A549 (cell line): ENCODE results near the gene PRF1. TPM values are rescaled to one million over a fixed set of nuclear protein-coding genes. Genes with fewer than 3 reads are reported as not detected.

Experiments used
- ATAC-seq, 2 experiments: fragments of 200-7000 bp in 1 of 2; fragments of >200 bp in 1 of 2; cut with Nextera tagmentation in 1 of 2; cut with Tn5 transposase in 1 of 2; 3 replicates each; pipeline versions ENCODE4 v1.8.0 to v1.9.1; 2018 to 2020; ENCODE audit warnings: mild to moderate bottlenecking in 1 of 2, moderate library complexity in 1 of 2
- CTCF ChIA-PET: fragments of 300-600 bp; sonication (Branson Sonifier 250); formaldehyde crosslinking; extraction: SDS; loops from one replicate; lab custom pipeline; 2021; ENCODE audit warnings: antibody characterized with exemption, inconsistent platforms; lab: Yijun Ruan, JAX
- POLR2A ChIA-PET: fragments of 350-600 bp; formaldehyde crosslinking; extraction: SDS; loops from one replicate; lab custom pipeline; 2021; ENCODE audit warnings: antibody characterized with exemption, inconsistent platforms; lab: Yijun Ruan, JAX
- DNase-seq, 2 experiments: peaks; one replicate each; pipeline versions ENCODE4 v3.0.0 to v3.0.0-alpha.2; 2011 to 2016; ENCODE audit warnings: low read depth in 1 of 2, low spot score in 1 of 2
- FAIRE-seq: peaks from 2 replicates; lab custom pipeline; 2011; peaks lifted over from hg19 to GRCh38; lab: Jason Lieb, UNC
- H3K27ac ChIP-seq, 2 experiments: fragments of >200 bp; sonication (Bioruptor Twin); formaldehyde crosslinking; 3 replicates each; pipeline ENCODE4 v1.5.1; 2016 to 2017
- H3K4me1 ChIP-seq: fragments of >200 bp; sonication (Bioruptor Twin); formaldehyde crosslinking; 3 replicates; pipeline ENCODE4 v1.6.1; 2016
- H3K4me2 ChIP-seq: fragments of >200 bp; sonication (Bioruptor Twin); formaldehyde crosslinking; 3 replicates; pipeline ENCODE4 v1.6.1; 2016
- H3K4me3 ChIP-seq: fragments of >200 bp; sonication (Bioruptor Twin); formaldehyde crosslinking; 3 replicates; pipeline ENCODE4 v1.5.1; 2016
- H3K9me3 ChIP-seq: fragments of >200 bp; sonication (Bioruptor Twin); formaldehyde crosslinking; 3 replicates; pipeline ENCODE4 v1.6.1; 2016
- BHLHE40 ChIP-seq: IDR thresholded peaks from 2 replicates; pipeline ENCODE4 v1.6.1; 2012; ENCODE audit warnings: low read depth, low read length, inconsistent platforms
- CHD4 ChIP-seq: fragments of 200-600 bp; sonication (generic); IDR thresholded peaks from 2 replicates; pipeline ENCODE4 v1.6.1; 2016; ENCODE audit warnings: antibody characterized with exemption, mild to moderate bottlenecking, borderline replicate concordance
- EHMT2 ChIP-seq: fragments of 200-600 bp; sonication (generic); IDR thresholded peaks from 2 replicates; pipeline ENCODE4 v1.6.1; 2016; ENCODE audit warnings: antibody characterized with exemption, low read depth, mild to moderate bottlenecking, moderate library complexity
- EP300 ChIP-seq, 2 experiments: fragments of >200 bp; sonication (Bioruptor Twin); formaldehyde crosslinking; IDR thresholded peaks; 2 replicates in 1 of 2; 3 replicates in 1 of 2; pipeline ENCODE4 v1.6.1; 2016 to 2017
- ESRRA ChIP-seq: fragments of 150-350 bp; IDR thresholded peaks from 2 replicates; pipeline ENCODE4 v1.6.1; 2014; ENCODE audit warnings: mild to moderate bottlenecking, low read length, borderline replicate concordance
- FOXS1 ChIP-seq: fragments of 250-450 bp; sonication (Bioruptor Pico); IDR thresholded peaks from 2 replicates; pipeline ENCODE4 v1.5.0; 2020; ENCODE audit warnings: mild to moderate bottlenecking, moderate library complexity
- HEYL ChIP-seq: fragments of 250-450 bp; sonication (Bioruptor Pico); IDR thresholded peaks from 2 replicates; pipeline ENCODE4 v1.8.0; 2021; ENCODE audit warnings: mild to moderate bottlenecking, moderate library complexity
- HOXA7 ChIP-seq: fragments of 250-450 bp; sonication (Bioruptor Pico); IDR thresholded peaks from 2 replicates; pipeline ENCODE4 v1.5.0; 2020; ENCODE audit warnings: mild to moderate bottlenecking, moderate library complexity
- HOXB13 ChIP-seq: fragments of 250-450 bp; sonication (Bioruptor Pico); IDR thresholded peaks from 2 replicates; pipeline ENCODE4 v1.5.0; 2020; ENCODE audit warnings: low read depth, mild to moderate bottlenecking, moderate library complexity
- HOXB5 ChIP-seq: fragments of 250-450 bp; sonication (Bioruptor Pico); IDR thresholded peaks from 2 replicates; pipeline ENCODE4 v1.5.0; 2020; ENCODE audit warnings: mild to moderate bottlenecking, moderate library complexity
- JUN ChIP-seq, 2 experiments: fragments of >200 bp; sonication (Bioruptor Twin); formaldehyde crosslinking; IDR thresholded peaks; 2 replicates in 1 of 2; 3 replicates in 1 of 2; pipeline ENCODE4 v1.6.1; 2016 to 2017
- JUNB ChIP-seq: fragments of >200 bp; sonication (Bioruptor Twin); formaldehyde crosslinking; IDR thresholded peaks from 2 replicates; pipeline ENCODE4 v1.6.1; 2016
- MYC ChIP-seq: IDR thresholded peaks from 2 replicates; pipeline ENCODE4 v1.6.1; 2012; ENCODE audit warnings: mild to moderate bottlenecking, inconsistent platforms, low read length, improper control_type of control experiment, borderline replicate concordance
- PHF8 ChIP-seq: fragments of 200-600 bp; sonication (generic); IDR thresholded peaks from 2 replicates; pipeline ENCODE4 v1.6.1; 2016; ENCODE audit warnings: low read depth, mild to moderate bottlenecking, antibody characterized with exemption, moderate library complexity, borderline replicate concordance
- POLR2A ChIP-seq: IDR thresholded peaks from 2 replicates; pipeline ENCODE4 v1.6.1; 2012; ENCODE audit warnings: mild to moderate bottlenecking, low read length
- POLR2AphosphoS2 ChIP-seq: conservative IDR thresholded peaks from 2 replicates; pipeline ENCODE4 v1.6.1; 2012; ENCODE audit warnings: low read length, improper control_type of control experiment, inconsistent platforms
- RAD21 ChIP-seq, 2 experiments: fragments of >200 bp in 1 of 2; sonication (Bioruptor Twin) in 1 of 2; formaldehyde crosslinking in 1 of 2; IDR thresholded peaks in 1 of 2; conservative IDR thresholded peaks in 1 of 2; 2 replicates in 1 of 2; 3 replicates in 1 of 2; pipeline ENCODE4 v1.6.1; 2012 to 2018; ENCODE audit warnings: inconsistent platforms in 1 of 2
- RFX5 ChIP-seq: fragments of 450-650 bp; IDR thresholded peaks from 2 replicates; pipeline ENCODE4 v1.7.1; 2014; ENCODE audit warnings: antibody characterized with exemption, mild to moderate bottlenecking, moderate library complexity
- RNF2 ChIP-seq: fragments of 200-600 bp; sonication (generic); IDR thresholded peaks from 2 replicates; pipeline ENCODE4 v1.6.1; 2016; ENCODE audit warnings: low read depth, mild to moderate bottlenecking, antibody characterized with exemption, moderate library complexity, borderline replicate concordance
- SMC3 ChIP-seq: fragments of >200 bp; sonication (Bioruptor Twin); formaldehyde crosslinking; IDR thresholded peaks from 3 replicates; pipeline ENCODE4 v1.6.1; 2018; ENCODE audit warnings: inconsistent platforms
- ZNF302 ChIP-seq: fragments of 250-450 bp; sonication (Bioruptor Pico); IDR thresholded peaks from 2 replicates; pipeline ENCODE4 v1.9.0; 2021; ENCODE audit warnings: inconsistent platforms, mild to moderate bottlenecking, moderate library complexity
- ZSCAN20 ChIP-seq: fragments of 250-450 bp; sonication (Bioruptor Pico); IDR thresholded peaks from 2 replicates; pipeline ENCODE4 v1.8.0; 2022; ENCODE audit warnings: mild to moderate bottlenecking, moderate library complexity
- WGBS: methylation state at CpG from one replicate; pipeline ENCODE4 v1.1.6; 2017; ENCODE audit errors: missing lambda C conversion rate; 5-methylcytosine and 5-hydroxymethylcytosine counted together
- polyA plus RNA-seq, 4 experiments: library from polyadenylated mRNA; depleted of rRNA in 3 of 4; stranded (reverse); fragments of >200 nt; fragmentation: RNase III in 1 of 4; extraction: RNeasy Plus Mini Kit Qiagen cat#74134 plus additional on column Dnase treatment in 1 of 4; gene quantifications; 2 replicates in 3 of 4; 3 replicates in 1 of 4; pipeline ENCODE4 v1.2.3, GENCODE V29; 2011 to 2017
- TF ChIP-seq, protein P1 (sequence below): fragments of >200 bp; sonication (Bioruptor Twin); formaldehyde crosslinking; IDR thresholded peaks from 3 replicates; pipeline ENCODE4 v1.5.1; 2016
- TF ChIP-seq, protein P2 (sequence below): IDR thresholded peaks from 2 replicates; pipeline ENCODE4 v1.6.1; 2012
- TF ChIP-seq, protein P3 (sequence below): fragments of >200 bp; sonication (Bioruptor Twin); formaldehyde crosslinking; IDR thresholded peaks from 3 replicates; pipeline ENCODE4 v1.6.1; 2016

Gene PRF1
- polyA plus RNA-seq, 2 of the 4 experiments (the other 2 are of a cell fraction), result not detected

DNA sequence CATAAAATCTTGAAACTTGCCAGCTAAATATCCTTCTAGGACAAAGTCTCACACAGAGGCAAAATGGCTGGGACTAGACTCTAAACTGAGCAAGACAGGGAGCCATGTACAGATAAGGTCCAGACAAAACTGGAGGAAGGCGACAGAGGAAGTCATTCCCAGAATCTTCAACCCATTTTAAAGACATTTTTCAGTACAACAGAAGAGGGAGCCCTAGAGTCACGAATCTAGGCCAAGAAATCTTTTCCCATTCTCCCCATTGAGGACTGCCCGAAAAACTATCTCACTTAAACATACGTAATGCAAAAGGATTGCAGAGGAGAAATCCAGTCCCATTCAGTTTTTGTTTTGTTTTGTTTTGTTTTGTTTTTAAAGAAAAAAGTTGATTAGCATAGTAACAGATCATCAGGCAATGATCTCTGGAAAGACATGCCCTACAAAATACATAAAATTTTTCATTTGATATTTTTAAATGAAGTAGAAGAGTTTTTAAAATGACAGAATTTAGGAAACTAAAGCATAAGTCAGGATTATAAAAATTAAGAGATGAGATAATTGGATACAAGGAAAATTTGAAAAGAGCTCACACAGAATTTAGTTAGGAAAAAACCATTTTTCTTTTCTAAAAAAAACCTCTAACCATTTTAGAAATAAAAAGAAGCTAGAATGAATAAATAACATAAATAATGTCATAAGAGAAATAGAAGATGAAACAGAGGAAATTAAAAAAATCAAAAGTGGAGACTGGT lies 16.9 kb upstream of the PRF1 start:
- H3K9me3 ChIP-seq, result peaks cover 19% of the 10 kb centered on the region
- no peak; a peak in 1 of 6 replicates for ATAC-seq
- H3K27ac ChIP-seq, result no peak overlapping the region
- TF ChIP-seq, protein P1, sequence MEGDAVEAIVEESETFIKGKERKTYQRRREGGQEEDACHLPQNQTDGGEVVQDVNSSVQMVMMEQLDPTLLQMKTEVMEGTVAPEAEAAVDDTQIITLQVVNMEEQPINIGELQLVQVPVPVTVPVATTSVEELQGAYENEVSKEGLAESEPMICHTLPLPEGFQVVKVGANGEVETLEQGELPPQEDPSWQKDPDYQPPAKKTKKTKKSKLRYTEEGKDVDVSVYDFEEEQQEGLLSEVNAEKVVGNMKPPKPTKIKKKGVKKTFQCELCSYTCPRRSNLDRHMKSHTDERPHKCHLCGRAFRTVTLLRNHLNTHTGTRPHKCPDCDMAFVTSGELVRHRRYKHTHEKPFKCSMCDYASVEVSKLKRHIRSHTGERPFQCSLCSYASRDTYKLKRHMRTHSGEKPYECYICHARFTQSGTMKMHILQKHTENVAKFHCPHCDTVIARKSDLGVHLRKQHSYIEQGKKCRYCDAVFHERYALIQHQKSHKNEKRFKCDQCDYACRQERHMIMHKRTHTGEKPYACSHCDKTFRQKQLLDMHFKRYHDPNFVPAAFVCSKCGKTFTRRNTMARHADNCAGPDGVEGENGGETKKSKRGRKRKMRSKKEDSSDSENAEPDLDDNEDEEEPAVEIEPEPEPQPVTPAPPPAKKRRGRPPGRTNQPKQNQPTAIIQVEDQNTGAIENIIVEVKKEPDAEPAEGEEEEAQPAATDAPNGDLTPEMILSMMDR, result peak; percentile 38; the same call in 1 of the 3 replicates
- TF ChIP-seq SMC3, result 0 out of 3 replicates have a peak, but pooled peaks have one; percentile 12
- TF ChIP-seq RAD21 (conservative IDR thresholded peaks at IDR 0.05 in 1 of 2, IDR thresholded peaks at IDR 0.05 in 1 of 2), result peak in 1 of 2 experiments; percentile 66; a peak in 3 of 5 replicates
- no peak for TF ChIP-seq HOXB5 (CRISPR knock-in tag)
- H3K4me3 ChIP-seq, result no peak overlapping the region
- ChIA-PET CTCF (interaction anchor here (0.8 to 2.3 kb wide), 6 partner anchors 14 to 140 kb away, joined by 3 to 7 read pairs (median 4); no protein-coding TSS in a partner anchor), POLR2A (no interaction called here)
- FAIRE-seq, result no peak
- WGBS, result 6% methylated on average over 4 of the region's 4 CpGs
- peak; percentile 45 to 50 for DNase-seq
- no peaks in the 10 kb centered on the region for H3K4me1 ChIP-seq
- H3K4me2 ChIP-seq, result no peak overlapping the region

DNA sequence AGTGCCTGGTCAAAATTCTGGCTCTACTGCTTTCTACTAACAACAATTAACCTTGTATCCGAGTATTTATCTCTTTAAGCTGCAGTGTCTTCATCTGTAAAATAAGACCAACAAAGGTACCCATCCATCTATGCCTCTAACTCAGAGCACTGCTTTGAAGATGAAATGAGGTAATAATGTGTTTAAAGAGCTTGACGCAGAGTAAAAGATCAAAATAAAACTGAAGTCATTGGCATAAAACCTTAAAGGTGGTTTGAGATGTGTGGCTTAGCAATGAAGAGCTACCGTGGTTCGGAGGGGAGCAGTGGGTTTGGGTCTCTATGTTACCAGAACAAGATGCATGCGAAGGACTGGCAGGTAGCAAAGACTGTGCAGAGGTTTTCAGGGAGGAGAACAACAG lies 16.1 kb upstream of the PRF1 start:
- H3K4me2 ChIP-seq, result no peak overlapping the region
- ChIA-PET CTCF (interaction anchor here (1.0 to 2.3 kb wide), 3 partner anchors 13 to 141 kb away, joined by 3 to 7 read pairs (median 4); no protein-coding TSS in a partner anchor), POLR2A (no interaction called here)
- H3K27ac ChIP-seq, result no peak overlapping the region
- H3K4me3 ChIP-seq, result no peak overlapping the region
- TF ChIP-seq, protein P2, sequence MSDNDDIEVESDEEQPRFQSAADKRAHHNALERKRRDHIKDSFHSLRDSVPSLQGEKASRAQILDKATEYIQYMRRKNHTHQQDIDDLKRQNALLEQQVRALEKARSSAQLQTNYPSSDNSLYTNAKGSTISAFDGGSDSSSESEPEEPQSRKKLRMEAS, result no peak
- no peak for FAIRE-seq
- H3K9me3 ChIP-seq, result peaks cover 19% of the 10 kb centered on the region
- ATAC-seq, result no peak
- no peak for DNase-seq
- H3K4me1 ChIP-seq, result no peaks in the 10 kb centered on the region
- WGBS, result 32% methylated on average over 5 of the region's 5 CpGs

DNA sequence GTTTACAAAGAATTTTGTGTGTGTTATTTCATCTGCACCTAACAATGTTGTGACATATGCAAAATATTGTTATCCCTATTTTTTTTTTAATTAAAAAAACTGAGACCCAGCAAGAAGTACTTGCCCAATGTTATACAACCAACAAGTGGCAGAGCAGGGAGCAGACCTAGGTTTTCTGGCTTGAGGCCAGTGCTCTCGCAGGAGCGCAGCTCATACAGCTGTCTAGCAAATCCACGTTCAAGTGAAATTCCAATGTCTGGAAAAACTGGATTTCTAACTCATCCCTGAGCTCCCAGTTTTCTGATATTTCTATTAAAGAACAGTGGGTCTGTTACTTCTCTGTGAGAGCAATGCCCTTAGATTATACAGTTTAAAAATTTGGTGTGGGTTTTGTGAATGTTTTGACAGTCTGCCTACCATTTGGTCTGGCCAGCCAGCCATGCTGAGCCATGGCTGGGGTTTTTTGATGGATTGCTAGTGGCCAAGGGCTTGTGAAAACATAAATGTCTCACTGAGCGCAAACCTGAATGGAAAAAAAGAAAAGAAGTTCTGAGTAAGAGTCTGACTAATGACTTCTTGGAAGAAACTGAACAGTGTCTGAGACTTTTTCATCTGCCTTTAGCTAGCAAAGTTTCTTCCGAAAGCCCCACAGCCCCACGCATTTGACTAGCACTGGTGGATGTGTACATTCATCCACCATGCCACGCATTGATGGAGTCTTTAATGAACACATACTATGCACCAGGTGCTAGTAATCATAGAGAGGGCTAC lies 15.4 kb upstream of the PRF1 start:
- DNase-seq (no peak), FAIRE-seq (no peak), ATAC-seq (no peak)
- WGBS, result 25% methylated on average over 7 of the region's 7 CpGs
- Histone ChIP-seq H3K4me2 (no peak overlapping the region), H3K4me1 (no peaks in the 10 kb centered on the region), H3K9me3 (peaks cover 19% of the 10 kb centered on the region), H3K27ac (no peak overlapping the region), H3K4me3 (no peak overlapping the region)
- POLR2A ChIA-PET, result no interaction called here
- CTCF ChIA-PET, result interaction anchor here (1.3 to 2.3 kb wide), 2 partner anchors 12 to 141 kb away, joined by 4 to 7 read pairs; no protein-coding TSS in a partner anchor
- TF ChIP-seq PHF8 (no peak), RFX5 (no peak), ESRRA (no peak), CHD4 (no peak), FOXS1 (CRISPR knock-in tag) (no peak), ZNF302 (CRISPR knock-in tag) (no peak), JUN (IDR thresholded peaks at IDR 0.05) (no peak), HOXB13 (CRISPR knock-in tag) (no peak), POLR2A (no peak), HOXA7 (CRISPR knock-in tag) (no peak), BHLHE40 (no peak), MYC (no peak), HEYL (no peak), EP300 (IDR thresholded peaks at IDR 0.05) (no peak), RNF2 (no peak), POLR2AphosphoS2 (no peak), JUNB (no peak), EHMT2 (no peak), ZSCAN20 (CRISPR knock-in tag) (no peak)
- TF ChIP-seq, protein P3, sequence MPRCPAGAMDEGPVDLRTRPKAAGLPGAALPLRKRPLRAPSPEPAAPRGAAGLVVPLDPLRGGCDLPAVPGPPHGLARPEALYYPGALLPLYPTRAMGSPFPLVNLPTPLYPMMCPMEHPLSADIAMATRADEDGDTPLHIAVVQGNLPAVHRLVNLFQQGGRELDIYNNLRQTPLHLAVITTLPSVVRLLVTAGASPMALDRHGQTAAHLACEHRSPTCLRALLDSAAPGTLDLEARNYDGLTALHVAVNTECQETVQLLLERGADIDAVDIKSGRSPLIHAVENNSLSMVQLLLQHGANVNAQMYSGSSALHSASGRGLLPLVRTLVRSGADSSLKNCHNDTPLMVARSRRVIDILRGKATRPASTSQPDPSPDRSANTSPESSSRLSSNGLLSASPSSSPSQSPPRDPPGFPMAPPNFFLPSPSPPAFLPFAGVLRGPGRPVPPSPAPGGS, result no peak
